ENCODE measurements around the gene PTS.

DNA sequence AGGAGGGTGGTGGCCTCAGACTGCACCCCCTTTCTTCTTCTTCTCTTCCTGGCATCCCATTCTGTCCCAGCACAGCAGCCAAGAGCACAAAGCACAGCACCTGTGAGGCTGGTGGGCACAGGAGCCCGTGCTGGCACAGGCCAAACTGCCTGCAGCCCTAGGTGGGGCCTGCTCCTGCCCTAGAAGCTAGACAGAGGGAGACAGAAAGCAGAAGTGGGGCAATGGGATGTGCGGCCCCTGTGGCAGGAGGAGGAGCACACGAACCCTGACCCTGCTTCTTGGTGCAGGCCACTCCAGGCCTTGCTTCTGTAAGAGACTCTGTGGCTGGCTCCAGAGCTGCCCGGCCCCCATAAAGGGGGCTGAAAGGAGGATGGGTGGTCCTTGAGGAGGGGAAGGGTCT is 3.9 kb upstream of the PTS start:
- TF ChIP-seq, protein P1, sequence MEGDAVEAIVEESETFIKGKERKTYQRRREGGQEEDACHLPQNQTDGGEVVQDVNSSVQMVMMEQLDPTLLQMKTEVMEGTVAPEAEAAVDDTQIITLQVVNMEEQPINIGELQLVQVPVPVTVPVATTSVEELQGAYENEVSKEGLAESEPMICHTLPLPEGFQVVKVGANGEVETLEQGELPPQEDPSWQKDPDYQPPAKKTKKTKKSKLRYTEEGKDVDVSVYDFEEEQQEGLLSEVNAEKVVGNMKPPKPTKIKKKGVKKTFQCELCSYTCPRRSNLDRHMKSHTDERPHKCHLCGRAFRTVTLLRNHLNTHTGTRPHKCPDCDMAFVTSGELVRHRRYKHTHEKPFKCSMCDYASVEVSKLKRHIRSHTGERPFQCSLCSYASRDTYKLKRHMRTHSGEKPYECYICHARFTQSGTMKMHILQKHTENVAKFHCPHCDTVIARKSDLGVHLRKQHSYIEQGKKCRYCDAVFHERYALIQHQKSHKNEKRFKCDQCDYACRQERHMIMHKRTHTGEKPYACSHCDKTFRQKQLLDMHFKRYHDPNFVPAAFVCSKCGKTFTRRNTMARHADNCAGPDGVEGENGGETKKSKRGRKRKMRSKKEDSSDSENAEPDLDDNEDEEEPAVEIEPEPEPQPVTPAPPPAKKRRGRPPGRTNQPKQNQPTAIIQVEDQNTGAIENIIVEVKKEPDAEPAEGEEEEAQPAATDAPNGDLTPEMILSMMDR (IDR thresholded peaks at IDR 0.05), result no peak
- TF ChIP-seq POLR2AphosphoS5 (IDR thresholded peaks at IDR 0.05) (no peak), POLR2A (IDR thresholded peaks at IDR 0.05) (no peak)

Measured in prostate gland (tissue), 2 donors.